Nephron (organoid): ENCODE data around the gene PBOV1.
A peak's percentile ranks its signal among the peaks of the same experiment; 100 is the strongest.

Source experiments
- H3K27ac Mint-ChIP-seq, 3 experiments: 2 replicates each; pipeline ENCODE4 v1.8.0; 2020; ENCODE audit warnings: mixed read lengths in 3 of 3, mild to moderate bottlenecking in 2 of 3, moderate library complexity in 1 of 3
- H3K27me3 Mint-ChIP-seq: 2 replicates; pipeline ENCODE4 v1.8.0; 2021; ENCODE audit warnings: low read depth, mild to moderate bottlenecking, moderate library complexity, mixed read lengths
- H3K36me3 Mint-ChIP-seq: 2 replicates; pipeline ENCODE4 v1.8.0; 2020; ENCODE audit warnings: low read depth, mixed read lengths
- H3K4me1 Mint-ChIP-seq: 2 replicates; pipeline ENCODE4 v1.8.0; 2020; ENCODE audit warnings: mixed read lengths
- H3K4me3 Mint-ChIP-seq, 3 experiments: 2 replicates each; pipeline ENCODE4 v1.8.0; 2020; ENCODE audit warnings: mild to moderate bottlenecking in 3 of 3, mixed read lengths in 3 of 3, moderate library complexity in 2 of 3
- H3K9me3 Mint-ChIP-seq: 2 replicates; pipeline ENCODE4 v1.8.0; 2020; ENCODE audit warnings: mixed read lengths
- TF ChIP-seq, protein P1 (sequence below), 3 experiments: fragments of 200-600 bp; sonication (generic); IDR thresholded peaks; one replicate each; pipeline ENCODE4 v1.5.0; 2021; ENCODE audit warnings: antibody characterized with exemption in 3 of 3; ENCODE audit not compliant: unreplicated experiment in 3 of 3

The PBOV1 gene

DNA sequence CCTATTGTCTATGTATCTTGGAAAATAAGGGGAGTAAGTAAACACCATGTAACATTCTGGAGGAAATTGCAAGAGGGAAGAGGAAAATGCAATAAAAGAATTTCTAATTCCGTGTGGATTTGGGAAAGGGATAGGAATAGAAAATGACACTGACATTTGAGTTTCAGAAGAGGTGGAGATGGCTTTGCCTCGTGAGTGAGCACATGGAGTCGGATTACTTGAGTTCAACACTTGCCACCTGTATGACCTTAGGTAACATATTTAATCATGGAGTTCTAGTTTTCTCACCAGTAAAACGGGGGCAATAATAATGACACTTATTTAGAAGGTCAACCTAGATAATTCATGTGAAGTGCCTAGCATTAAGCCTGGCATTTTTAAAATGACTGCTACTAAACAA, 10.8 kb upstream of the PBOV1 start:
- Mint-ChIP-seq H3K27me3 (peaks cover 3% of the 10 kb centered on the region), H3K36me3 (no peaks in the 10 kb centered on the region), H3K27ac (no peak overlapping the region), H3K4me3 (no peak overlapping the region), H3K4me1 (peaks cover 14% of the 10 kb centered on the region), H3K9me3 (no peaks in the 10 kb centered on the region)
- TF ChIP-seq, protein P1, sequence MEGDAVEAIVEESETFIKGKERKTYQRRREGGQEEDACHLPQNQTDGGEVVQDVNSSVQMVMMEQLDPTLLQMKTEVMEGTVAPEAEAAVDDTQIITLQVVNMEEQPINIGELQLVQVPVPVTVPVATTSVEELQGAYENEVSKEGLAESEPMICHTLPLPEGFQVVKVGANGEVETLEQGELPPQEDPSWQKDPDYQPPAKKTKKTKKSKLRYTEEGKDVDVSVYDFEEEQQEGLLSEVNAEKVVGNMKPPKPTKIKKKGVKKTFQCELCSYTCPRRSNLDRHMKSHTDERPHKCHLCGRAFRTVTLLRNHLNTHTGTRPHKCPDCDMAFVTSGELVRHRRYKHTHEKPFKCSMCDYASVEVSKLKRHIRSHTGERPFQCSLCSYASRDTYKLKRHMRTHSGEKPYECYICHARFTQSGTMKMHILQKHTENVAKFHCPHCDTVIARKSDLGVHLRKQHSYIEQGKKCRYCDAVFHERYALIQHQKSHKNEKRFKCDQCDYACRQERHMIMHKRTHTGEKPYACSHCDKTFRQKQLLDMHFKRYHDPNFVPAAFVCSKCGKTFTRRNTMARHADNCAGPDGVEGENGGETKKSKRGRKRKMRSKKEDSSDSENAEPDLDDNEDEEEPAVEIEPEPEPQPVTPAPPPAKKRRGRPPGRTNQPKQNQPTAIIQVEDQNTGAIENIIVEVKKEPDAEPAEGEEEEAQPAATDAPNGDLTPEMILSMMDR (IDR thresholded peaks at IDR 0.05; ENCODE audit: unreplicated experiment in 3 of 3) = no peak

- TF ChIP-seq, protein P1 (IDR thresholded peaks at IDR 0.05; ENCODE audit: unreplicated experiment in 3 of 3) = no peak
Observed at GRCh38 chr6:138227316-138227781, 9.1 kb upstream of the PBOV1 start.

GRCh38 chr6:138226700-138227315, 8.5 kb upstream of the PBOV1 start:
- Mint-ChIP-seq H3K4me3 (no peak overlapping the region), H3K9me3 (no peaks in the 10 kb centered on the region), H3K4me1 (peaks cover 5% of the 10 kb centered on the region), H3K27ac (peak overlapping the region in 1 of 3 experiments; percentile 42), H3K36me3 (no peaks in the 10 kb centered on the region), H3K27me3 (peaks cover 3% of the 10 kb centered on the region)
- TF ChIP-seq, protein P1 (IDR thresholded peaks at IDR 0.05; ENCODE audit: unreplicated experiment in 3 of 3) = no peak

More at GRCh38 chr6:138227316-138227781, 9.1 kb upstream of the PBOV1 start:
- peak overlapping the region in 1 of 3 experiments; percentile 42 for H3K27ac Mint-ChIP-seq
- H3K9me3 Mint-ChIP-seq = no peaks in the 10 kb centered on the region
- no peaks in the 10 kb centered on the region for H3K36me3 Mint-ChIP-seq
- H3K4me1 Mint-ChIP-seq = peaks cover 5% of the 10 kb centered on the region
- peaks cover 3% of the 10 kb centered on the region for H3K27me3 Mint-ChIP-seq
- no peak overlapping the region for H3K4me3 Mint-ChIP-seq

GRCh38 chr6:138225953-138226352, 7.7 kb upstream of the PBOV1 start:
- TF ChIP-seq, protein P1 (IDR thresholded peaks at IDR 0.05; ENCODE audit: unreplicated experiment in 3 of 3) = no peak
- Mint-ChIP-seq H3K9me3 (no peaks in the 10 kb centered on the region), H3K4me3 (no peak overlapping the region), H3K27ac (no peak overlapping the region), H3K36me3 (no peaks in the 10 kb centered on the region), H3K27me3 (no peaks in the 10 kb centered on the region), H3K4me1 (peaks cover 5% of the 10 kb centered on the region)

DNA sequence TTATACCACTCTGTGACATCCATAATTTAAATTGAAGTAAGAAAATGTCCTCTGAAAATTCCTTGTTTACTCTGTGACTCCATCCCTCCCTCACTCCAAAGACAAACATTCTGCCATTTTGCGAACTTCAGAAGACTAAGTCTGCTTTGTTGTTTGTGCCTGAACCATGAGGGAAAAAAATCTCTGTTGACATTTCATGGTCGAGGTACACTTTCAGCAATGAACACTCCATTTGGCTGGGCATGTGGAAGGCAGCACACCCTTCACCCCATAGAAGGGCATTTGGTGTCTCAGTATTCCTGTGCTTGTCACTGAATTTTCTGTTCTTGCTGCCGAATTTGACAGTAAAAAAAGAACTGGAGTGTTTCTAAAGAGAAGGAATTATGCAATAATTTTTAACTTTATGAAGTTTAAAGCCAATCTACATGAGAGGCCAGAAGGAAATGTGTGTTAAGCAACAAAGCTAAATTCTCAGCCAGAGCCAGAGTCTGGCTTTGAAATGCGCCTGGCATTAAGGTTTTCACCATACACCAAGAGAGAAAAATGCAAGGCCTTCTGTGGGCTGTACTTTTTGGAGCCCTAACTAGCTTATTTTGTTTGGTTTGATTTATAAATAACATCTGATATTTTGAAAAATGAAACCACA, 4.7 kb upstream of the PBOV1 start:
- peaks cover 5% of the 10 kb centered on the region for H3K4me1 Mint-ChIP-seq
- TF ChIP-seq, protein P1 (IDR thresholded peaks at IDR 0.05; ENCODE audit: unreplicated experiment in 3 of 3) = no peak
- no peak overlapping the region for H3K4me3 Mint-ChIP-seq
- no peak overlapping the region for H3K27ac Mint-ChIP-seq
- no peaks in the 10 kb centered on the region for H3K9me3 Mint-ChIP-seq
- no peaks in the 10 kb centered on the region for H3K27me3 Mint-ChIP-seq
- H3K36me3 Mint-ChIP-seq = no peaks in the 10 kb centered on the region

GRCh38 chr6:138219901-138220300, 1.6 kb upstream of the PBOV1 start:
- Mint-ChIP-seq H3K4me1 (no peaks in the 10 kb centered on the region), H3K4me3 (no peak overlapping the region)

More at GRCh38 chr6:138219901-138220300, 1.6 kb upstream of the PBOV1 start:
- Mint-ChIP-seq H3K27ac (no peak overlapping the region), H3K27me3 (no peaks in the 10 kb centered on the region), H3K36me3 (no peaks in the 10 kb centered on the region), H3K9me3 (no peaks in the 10 kb centered on the region)
- TF ChIP-seq, protein P1 (IDR thresholded peaks at IDR 0.05; ENCODE audit: unreplicated experiment in 3 of 3) = no peak
